A673 (cell line): Measurements from ENCODE around the gene DOCK10.

Source experiments
- CTCF ChIP-seq: fragments of 300-800, 200-600 bp; sonication (generic); conservative IDR thresholded peaks from 2 replicates; pipeline ENCODE4 v1.5.1; 2017; ENCODE audit warnings: low read depth, mild to moderate bottlenecking, antibody characterized with exemption, low read length, moderate library complexity, mixed read lengths
- EZH2 ChIP-seq: fragments of 200-600 bp; sonication (generic); IDR thresholded peaks from 2 replicates; pipeline ENCODE4 v1.6.1; 2017; ENCODE audit warnings: borderline replicate concordance, low read depth, mild to moderate bottlenecking, mixed read lengths, antibody characterized with exemption, low read length; ENCODE audit not compliant: poor library complexity, severe bottlenecking

DNA sequence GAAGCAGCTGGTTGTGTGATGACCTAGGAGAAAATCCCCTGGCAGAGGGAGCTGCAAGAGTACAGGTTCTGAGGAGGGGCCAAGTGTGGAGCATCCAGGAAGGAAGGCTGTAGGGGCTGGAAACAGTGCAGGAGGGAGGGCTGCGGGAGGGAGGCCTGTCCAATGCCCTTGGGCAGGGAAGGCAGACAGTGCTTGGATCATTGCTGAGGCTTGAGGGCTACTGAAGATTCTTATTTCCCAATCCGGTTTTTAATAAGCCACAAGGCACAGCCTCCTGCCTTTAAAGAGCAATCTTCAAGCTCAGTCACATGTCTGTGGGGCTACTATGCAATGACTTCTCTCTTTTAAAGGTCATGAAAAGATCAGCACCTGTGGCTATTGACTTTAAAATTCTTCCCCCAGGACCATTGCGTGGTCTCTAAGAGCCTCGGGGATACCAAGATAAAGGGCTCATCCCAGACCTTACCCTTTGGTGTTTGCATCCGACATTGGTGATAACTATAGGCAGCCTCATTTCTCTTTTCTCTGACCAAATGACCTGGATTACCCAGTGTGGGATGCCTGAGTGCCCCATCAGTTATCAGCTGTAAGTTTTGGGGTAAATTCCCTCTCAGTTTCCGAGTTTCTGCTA, 149.6 kb downstream of the DOCK10 start:
- TF ChIP-seq EZH2 (no peak), CTCF (no peak)
